Suprapubic skin (tissue), 4 donors: ENCODE data around the gene CSNK2A2. TPM values are rescaled to one million over a fixed set of nuclear protein-coding genes. Genes with fewer than 3 reads are reported as not detected.

Source experiments
- DNase-seq, 2 donors: peaks; one replicate each; pipeline ENCODE4 v3.0.0-alpha.2; 2019; ENCODE audit warnings: low spot score in 2 of 2
- H3K27ac ChIP-seq: fragments of 200-600 bp; sonication (generic); one replicate; pipeline ENCODE4 v1.5.1; 2019
- H3K27me3 ChIP-seq: fragments of 200-600 bp; sonication (generic); one replicate; pipeline ENCODE4 v1.5.1; 2019
- H3K36me3 ChIP-seq: fragments of 200-600 bp; sonication (generic); one replicate; pipeline ENCODE4 v1.5.1; 2019
- H3K4me1 ChIP-seq: fragments of 200-600 bp; sonication (generic); one replicate; pipeline ENCODE4 v1.5.1; 2019
- H3K4me3 ChIP-seq: fragments of 200-600 bp; sonication (generic); one replicate; pipeline ENCODE4 v1.5.1; 2019; ENCODE audit warnings: mild to moderate bottlenecking
- H3K9me3 ChIP-seq: fragments of 200-600 bp; sonication (generic); one replicate; pipeline ENCODE4 v1.5.1; 2019
- CTCF ChIP-seq, 2 donors: fragments of 200-600 bp in 1 of 2; fragments of 450-650 bp in 1 of 2; sonication (generic) in 1 of 2; IDR thresholded peaks; one replicate each; pipeline ENCODE4 v1.5.1; 2016 to 2019; ENCODE audit warnings: antibody characterized with exemption in 2 of 2, mild to moderate bottlenecking in 1 of 2, moderate library complexity in 1 of 2
- EP300 ChIP-seq: sonication (generic); formaldehyde crosslinking; IDR thresholded peaks from one replicate; pipeline ENCODE4 v1.6.1; 2017; ENCODE audit warnings: antibody characterized with exemption
- POLR2A ChIP-seq, 2 donors: fragments of 450-650 bp; IDR thresholded peaks; one replicate each; pipeline ENCODE4 v1.6.1; 2017; ENCODE audit warnings: antibody characterized with exemption in 2 of 2, mild to moderate bottlenecking in 2 of 2, moderate library complexity in 2 of 2
- POLR2AphosphoS5 ChIP-seq, 3 donors: sonication (generic); formaldehyde crosslinking; IDR thresholded peaks; one replicate each; pipeline ENCODE4 v1.6.1; 2017; ENCODE audit warnings: antibody characterized with exemption in 3 of 3
- WGBS: methylation state at CpG from one replicate; pipeline ENCODE4 v1.1.5; 2018; 5-methylcytosine and 5-hydroxymethylcytosine counted together
- total RNA-seq, 4 donors: library from RNA; depleted of rRNA; stranded (reverse); fragments of >200 nt; gene quantifications; one replicate each; pipeline ENCODE4 v1.1.0, GENCODE V29; 2016

CSNK2A2 gene
- total RNA-seq, 4 donors from 2014 or later = 53.3 to 112 (median 70.0) TPM

- no peaks in the 10 kb centered on the region for H3K27me3 ChIP-seq
- TF ChIP-seq POLR2A (IDR thresholded peaks at IDR 0.05) (no peak), EP300 (no peak), POLR2AphosphoS5 (IDR thresholded peaks at IDR 0.05) (no peak), CTCF (IDR thresholded peaks at IDR 0.05) (no peak)
- peak overlapping the region; percentile 89 for H3K4me3 ChIP-seq
- WGBS = 37% methylated on average over 4 of the region's 4 CpGs
- H3K27ac ChIP-seq = peak overlapping the region; percentile 71
- H3K9me3 ChIP-seq = no peaks in the 10 kb centered on the region
- peaks cover 60% of the 10 kb centered on the region for H3K4me1 ChIP-seq
- DNase-seq = no peak
- no peaks in the 10 kb centered on the region for H3K36me3 ChIP-seq
Measured at GRCh38 chr16:58126451-58126961, 71.4 kb downstream of the CSNK2A2 start.

GRCh38 chr16:58125781-58126335 is 72.0 kb downstream of the CSNK2A2 start:
- TF ChIP-seq POLR2AphosphoS5 (IDR thresholded peaks at IDR 0.05) (no peak), POLR2A (IDR thresholded peaks at IDR 0.05) (no peak), EP300 (no peak), CTCF (IDR thresholded peaks at IDR 0.05) (no peak)
- WGBS = 56% methylated on average over 10 of the region's 10 CpGs
- Histone ChIP-seq H3K36me3 (no peaks in the 10 kb centered on the region), H3K4me1 (peaks cover 66% of the 10 kb centered on the region), H3K27ac (peak overlapping the region; percentile 71), H3K4me3 (no peak overlapping the region), H3K27me3 (no peaks in the 10 kb centered on the region), H3K9me3 (no peaks in the 10 kb centered on the region)
- peak in 1 of 2 donors; percentile 33 for DNase-seq

GRCh38 chr16:58125041-58125440 is 72.9 kb downstream of the CSNK2A2 start:
- no peak overlapping the region for H3K27ac ChIP-seq
- H3K4me1 ChIP-seq = peaks cover 74% of the 10 kb centered on the region
- H3K27me3 ChIP-seq = no peaks in the 10 kb centered on the region
- 84% methylated on average over 4 of the region's 4 CpGs for WGBS
- DNase-seq = peak in 1 of 2 donors; percentile 18
- H3K9me3 ChIP-seq = no peaks in the 10 kb centered on the region
- no peak for TF ChIP-seq POLR2A (IDR thresholded peaks at IDR 0.05)
- no peak for TF ChIP-seq EP300
- no peak for TF ChIP-seq CTCF (IDR thresholded peaks at IDR 0.05)
- no peak for TF ChIP-seq POLR2AphosphoS5 (IDR thresholded peaks at IDR 0.05)
- H3K36me3 ChIP-seq = no peaks in the 10 kb centered on the region
- H3K4me3 ChIP-seq = no peak overlapping the region

- Histone ChIP-seq H3K4me3 (no peak overlapping the region), H3K36me3 (no peaks in the 10 kb centered on the region), H3K4me1 (peaks cover 73% of the 10 kb centered on the region), H3K9me3 (no peaks in the 10 kb centered on the region), H3K27me3 (no peaks in the 10 kb centered on the region), H3K27ac (no peak overlapping the region)
- 19% methylated on average over 1 of the region's 1 CpG for WGBS
- DNase-seq = no peak
- TF ChIP-seq POLR2A (IDR thresholded peaks at IDR 0.05) (no peak), CTCF (IDR thresholded peaks at IDR 0.05) (no peak), POLR2AphosphoS5 (IDR thresholded peaks at IDR 0.05) (no peak), EP300 (no peak)
Measured at GRCh38 chr16:58124601-58124915, 73.3 kb downstream of the CSNK2A2 start.

GRCh38 chr16:58123896-58124600 is 73.9 kb downstream of the CSNK2A2 start:
- Histone ChIP-seq H3K36me3 (no peaks in the 10 kb centered on the region), H3K27ac (no peak overlapping the region), H3K4me3 (no peak overlapping the region), H3K4me1 (peaks cover 73% of the 10 kb centered on the region), H3K27me3 (no peaks in the 10 kb centered on the region), H3K9me3 (no peaks in the 10 kb centered on the region)
- DNase-seq = peak in 1 of 2 donors; percentile 22
- TF ChIP-seq POLR2A (IDR thresholded peaks at IDR 0.05) (no peak), POLR2AphosphoS5 (IDR thresholded peaks at IDR 0.05) (no peak), EP300 (no peak), CTCF (IDR thresholded peaks at IDR 0.05) (no peak)
- WGBS = 60% methylated on average over 8 of the region's 8 CpGs
